HepG2 (cell line): ENCODE data around the gene MBD5. TPM values are rescaled to one million over a fixed set of nuclear protein-coding genes. Genes with fewer than 3 reads are reported as not detected.

Experiments used
- ATAC-seq: fragments of 200-7000 bp; cut with Tn5 transposase; 3 replicates; pipeline ENCODE4 v1.9.1; 2020; ENCODE audit warnings: mild to moderate bottlenecking, moderate library complexity
- BruUV-seq: library from RNA; stranded (reverse); fragments of 400-500 nt; replicated peaks from 2 replicates; lab custom pipeline; 2021; lab: Mats Ljungman, UMichigan
- CTCF ChIA-PET: fragments of 300-600 bp; formaldehyde crosslinking; extraction: SDS; loops from one replicate; lab custom pipeline; 2021; ENCODE audit warnings: low total read pairs, inconsistent platforms, low intra/inter-chr PET ratio; lab: Yijun Ruan, JAX
- POLR2A ChIA-PET: fragments of 350-600 bp; sonication (Branson Sonifier 250); formaldehyde crosslinking; loops from one replicate; lab custom pipeline; 2020; ENCODE audit warnings: antibody characterized with exemption, inconsistent platforms; lab: Yijun Ruan, JAX
- DNase-seq: peaks from one replicate; pipeline ENCODE4 v3.0.0-alpha.2; 2015; ENCODE audit warnings: low spot score
- FAIRE-seq: peaks from 3 replicates; lab custom pipeline; 2011; peaks lifted over from hg19 to GRCh38; lab: Jason Lieb, UNC
- H2AFZ ChIP-seq: one replicate; pipeline ENCODE4 v1.6.1; 2011; ENCODE audit warnings: low read length, inconsistent platforms
- H3K27ac ChIP-seq: fragments of 300-600 bp; 3 replicates; pipeline ENCODE4 v1.8.0; 2011; ENCODE audit warnings: mixed run types, mild to moderate bottlenecking, mixed read lengths, low read length, inconsistent platforms; ENCODE audit not compliant: insufficient read depth; ENCODE audit errors: extremely low read length
- H3K27me3 ChIP-seq, 2 experiments: fragments of 200-600 bp in 1 of 2; 2 replicates in 1 of 2; 3 replicates in 1 of 2; pipeline versions ENCODE4 v1.6.0 to v1.8.0; 2011; ENCODE audit warnings: low read length in 2 of 2, mild to moderate bottlenecking in 2 of 2, moderate library complexity in 2 of 2, inconsistent platforms in 1 of 2; ENCODE audit not compliant: insufficient read depth in 2 of 2, control insufficient read depth in 1 of 2
- H3K36me3 ChIP-seq, 2 experiments: fragments of 200-600 bp in 1 of 2; replicated peaks in 1 of 2; 2 replicates in 1 of 2; 3 replicates in 1 of 2; pipeline versions ENCODE4 v1.5.1 to v1.8.0; 2011; ENCODE audit warnings: low read length in 2 of 2, inconsistent platforms in 1 of 2; ENCODE audit not compliant: insufficient read depth in 2 of 2, control insufficient read depth in 1 of 2
- H3K4me1 ChIP-seq: 2 replicates; pipeline ENCODE4 v1.5.1; 2012; ENCODE audit warnings: low read length, inconsistent platforms; ENCODE audit not compliant: insufficient read depth
- H3K4me2 ChIP-seq: 2 replicates; pipeline ENCODE4 v1.6.0; 2011; ENCODE audit warnings: low read depth, low read length, inconsistent platforms
- H3K4me3 ChIP-seq, 3 experiments: fragments of 200-600 bp in 1 of 3; sonication (generic), shearing (Covaris generic) in 1 of 3; replicated peaks in 1 of 3; 2 replicates each; pipeline ENCODE4 v1.5.1; 2011 to 2016; ENCODE audit warnings: low read length in 3 of 3, inconsistent platforms in 2 of 3, low read depth in 2 of 3, mild to moderate bottlenecking in 2 of 3, control low read depth in 1 of 3, mixed read lengths in 1 of 3; ENCODE audit not compliant: insufficient read depth in 1 of 3
- H3K79me2 ChIP-seq: one replicate; pipeline ENCODE4 v1.6.1; 2011; ENCODE audit warnings: low read length, inconsistent platforms; ENCODE audit not compliant: insufficient read depth
- H3K9ac ChIP-seq: 2 replicates; pipeline ENCODE4 v1.6.0; 2011; ENCODE audit warnings: mild to moderate bottlenecking, low read depth, low read length, inconsistent platforms; ENCODE audit not compliant: insufficient read depth
- H3K9me3 ChIP-seq: 2 replicates; pipeline ENCODE4 v1.5.1; 2012; ENCODE audit warnings: mild to moderate bottlenecking, low read length
- H4K20me1 ChIP-seq: 2 replicates; pipeline ENCODE4 v1.6.0; 2011; ENCODE audit warnings: inconsistent platforms, mild to moderate bottlenecking, low read length, moderate library complexity; ENCODE audit not compliant: insufficient read depth
- THYN1 ChIP-seq: sonication (generic); formaldehyde crosslinking; IDR thresholded peaks from 2 replicates; pipeline ENCODE4 v1.8.1; 2023; ENCODE audit warnings: low read depth, mild to moderate bottlenecking, moderate library complexity, missing genetic modification reagents, borderline replicate concordance
- in situ Hi-C: cut with HindIII; loops from 2 replicates; pipeline ENCODE4 v1.10.0; 2017; ENCODE audit warnings: low pct_unique_long_range_greater_than_20kb; ENCODE audit not compliant: extremely low pct_ligation_motif_present
- intact Hi-C: fragments of 100-400 bp; cut with micrococcal nuclease; formaldehyde crosslinking; loops from one replicate; pipeline ENCODE4 v1.10.0; 2022; ENCODE audit not compliant: unreplicated experiment
- polyA plus RNA-seq, 8 experiments: library from polyadenylated mRNA; depleted of rRNA in 3 of 8; stranded (reverse) in 7 of 8; unstranded in 1 of 8; fragments of >200 nt; fragmentation: Illumina TruSeq in 4 of 8; extraction: Trizol in 4 of 8; gene quantifications; 2 replicates each; pipeline versions ENCODE4 v1.2.1 to v1.2.3, GENCODE V29; 2011 to 2016; ENCODE audit warnings: low read depth in 4 of 8, missing spikeins in 1 of 8, mixed read lengths in 1 of 8; ENCODE audit not compliant: insufficient read depth in 1 of 8
- total RNA-seq, 5 experiments: library from RNA; depleted of rRNA; stranded (reverse); fragments of >200 nt; fragmentation: Illumina TruSeq; extraction: Trizol; gene quantifications; 2 replicates each; pipeline ENCODE4 v1.2.3, GENCODE V29; 2016; ENCODE audit warnings: low read depth in 1 of 5
- TF ChIP-seq, protein P1 (sequence below), 2 experiments: fragments of 450-650 bp in 1 of 2; sonication (generic) in 1 of 2; formaldehyde crosslinking in 1 of 2; IDR thresholded peaks; 2 replicates each; pipeline versions ENCODE4 v1.6.1 to v1.8.0; 2016 to 2022; ENCODE audit warnings: antibody characterized with exemption in 1 of 2, mild to moderate bottlenecking in 1 of 2, missing genetic modification reagents in 1 of 2
- TF ChIP-seq, protein P2 (sequence below): IDR thresholded peaks from 2 replicates; pipeline ENCODE4 v1.6.1; 2016; ENCODE audit warnings: missing genetic modification reagents, missing compliant biosample characterization

The MBD5 gene
- total and polyA plus RNA-seq, 2 of the 13 experiments (the other 11 are each of a cell fraction or from before 2014, with no cell fraction given) = 13.5 to 26.4 TPM

DNA sequence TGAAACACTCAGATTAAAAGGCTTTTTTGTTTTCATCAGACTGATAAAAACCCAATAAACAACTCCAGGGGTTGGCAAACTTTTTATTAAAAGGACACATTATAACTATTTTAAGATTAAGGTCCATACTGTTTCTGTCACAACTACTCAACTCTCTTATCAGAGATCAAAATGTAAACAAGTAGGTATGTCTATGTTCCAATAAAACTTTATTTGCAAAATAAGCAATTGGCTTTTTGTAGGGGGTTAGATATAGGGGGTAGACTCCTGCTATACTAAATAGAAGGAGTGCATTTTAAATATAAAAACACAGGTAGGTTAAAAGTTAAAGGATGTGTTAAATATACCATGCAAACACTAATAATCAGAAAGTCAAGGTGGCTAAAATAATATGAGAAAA lies 174.0 kb downstream of the MBD5 start:
- H3K36me3 ChIP-seq = no peaks in the 10 kb centered on the region
- intact Hi-C loops = no loop called here
- no peaks in the 10 kb centered on the region for H3K9me3 ChIP-seq
- H3K4me1 ChIP-seq = no peaks in the 10 kb centered on the region
- ChIA-PET POLR2A (no interaction called here), CTCF (no interaction called here)
- ATAC-seq (no peak), FAIRE-seq (no peak), DNase-seq (no peak)
- no TSS peak for BruUV-seq
- TF ChIP-seq, protein P1, sequence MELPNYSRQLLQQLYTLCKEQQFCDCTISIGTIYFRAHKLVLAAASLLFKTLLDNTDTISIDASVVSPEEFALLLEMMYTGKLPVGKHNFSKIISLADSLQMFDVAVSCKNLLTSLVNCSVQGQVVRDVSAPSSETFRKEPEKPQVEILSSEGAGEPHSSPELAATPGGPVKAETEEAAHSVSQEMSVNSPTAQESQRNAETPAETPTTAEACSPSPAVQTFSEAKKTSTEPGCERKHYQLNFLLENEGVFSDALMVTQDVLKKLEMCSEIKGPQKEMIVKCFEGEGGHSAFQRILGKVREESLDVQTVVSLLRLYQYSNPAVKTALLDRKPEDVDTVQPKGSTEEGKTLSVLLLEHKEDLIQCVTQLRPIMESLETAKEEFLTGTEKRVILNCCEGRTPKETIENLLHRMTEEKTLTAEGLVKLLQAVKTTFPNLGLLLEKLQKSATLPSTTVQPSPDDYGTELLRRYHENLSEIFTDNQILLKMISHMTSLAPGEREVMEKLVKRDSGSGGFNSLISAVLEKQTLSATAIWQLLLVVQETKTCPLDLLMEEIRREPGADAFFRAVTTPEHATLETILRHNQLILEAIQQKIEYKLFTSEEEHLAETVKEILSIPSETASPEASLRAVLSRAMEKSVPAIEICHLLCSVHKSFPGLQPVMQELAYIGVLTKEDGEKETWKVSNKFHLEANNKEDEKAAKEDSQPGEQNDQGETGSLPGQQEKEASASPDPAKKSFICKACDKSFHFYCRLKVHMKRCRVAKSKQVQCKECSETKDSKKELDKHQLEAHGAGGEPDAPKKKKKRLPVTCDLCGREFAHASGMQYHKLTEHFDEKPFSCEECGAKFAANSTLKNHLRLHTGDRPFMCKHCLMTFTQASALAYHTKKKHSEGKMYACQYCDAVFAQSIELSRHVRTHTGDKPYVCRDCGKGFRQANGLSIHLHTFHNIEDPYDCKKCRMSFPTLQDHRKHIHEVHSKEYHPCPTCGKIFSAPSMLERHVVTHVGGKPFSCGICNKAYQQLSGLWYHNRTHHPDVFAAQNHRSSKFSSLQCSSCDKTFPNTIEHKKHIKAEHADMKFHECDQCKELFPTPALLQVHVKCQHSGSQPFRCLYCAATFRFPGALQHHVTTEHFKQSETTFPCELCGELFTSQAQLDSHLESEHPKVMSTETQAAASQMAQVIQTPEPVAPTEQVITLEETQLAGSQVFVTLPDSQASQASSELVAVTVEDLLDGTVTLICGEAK (IDR thresholded peaks at IDR 0.05) = peak; percentile 38; the same call in 1 of the 2 replicates
- TF ChIP-seq, protein P1 (CRISPR knock-in tag; IDR thresholded peaks at IDR 0.05) = no peak
- TF ChIP-seq, protein P2, sequence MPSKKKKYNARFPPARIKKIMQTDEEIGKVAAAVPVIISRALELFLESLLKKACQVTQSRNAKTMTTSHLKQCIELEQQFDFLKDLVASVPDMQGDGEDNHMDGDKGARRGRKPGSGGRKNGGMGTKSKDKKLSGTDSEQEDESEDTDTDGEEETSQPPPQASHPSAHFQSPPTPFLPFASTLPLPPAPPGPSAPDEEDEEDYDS (CRISPR knock-in tag) = no peak
- no peak for TF ChIP-seq THYN1
- H3K27ac ChIP-seq = no peak overlapping the region
- H3K4me3 ChIP-seq = no peak overlapping the region
- no peaks in the 10 kb centered on the region for H4K20me1 ChIP-seq
- H3K79me2 ChIP-seq = no peaks in the 10 kb centered on the region
- no peak overlapping the region for H3K9ac ChIP-seq
- no peak overlapping the region for H3K4me2 ChIP-seq
- H2AFZ ChIP-seq = no peak overlapping the region
- in situ Hi-C loops = no loop called here
- H3K27me3 ChIP-seq = no peaks in the 10 kb centered on the region
